GM19438 (cell line): ENCODE results near the gene CTAG1B.
"Not testable (repeated sequence)": the region's sequence is repeated elsewhere in the genome, so short reads cannot be mapped to it uniquely, and the experiment has no call there.

Experiments used
- ATAC-seq: cut with Tn5 transposase; IDR thresholded peaks from one replicate; pipeline ENCODE4 v1.9.1; 2021; ENCODE audit warnings: low read depth; ENCODE audit not compliant: unreplicated experiment

Gene CTAG1B

GRCh38 chrX:154630949-154631348, 11.9 kb upstream of the CTAG1B start:
- ATAC-seq, result not testable (repeated sequence)

GRCh38 chrX:154628960-154629359, 9.9 kb upstream of the CTAG1B start:
- ATAC-seq, result not testable (repeated sequence)

GRCh38 chrX:154620767-154621414, 1.8 kb upstream of the CTAG1B start:
- not testable (repeated sequence) for ATAC-seq

GRCh38 chrX:154613586-154613985, 5.5 kb downstream of the CTAG1B start:
- not testable (repeated sequence) for ATAC-seq

- ATAC-seq, result not testable (repeated sequence)
Measured at GRCh38 chrX:154611146-154611545, 7.9 kb downstream of the CTAG1B start.

- not testable (repeated sequence) for ATAC-seq
Measured at GRCh38 chrX:154608823-154609222, 10.3 kb downstream of the CTAG1B start.

GRCh38 chrX:154607976-154608375, 11.1 kb downstream of the CTAG1B start:
- ATAC-seq, result not testable (repeated sequence)

GRCh38 chrX:154607370-154607769, 11.7 kb downstream of the CTAG1B start:
- ATAC-seq, result no peak

GRCh38 chrX:154605566-154605965, 13.5 kb downstream of the CTAG1B start:
- ATAC-seq, result no peak

GRCh38 chrX:154603438-154604430, 15.3 kb downstream of the CTAG1B start:
- ATAC-seq, result no peak

GRCh38 chrX:154602766-154603437, 16.2 kb downstream of the CTAG1B start:
- ATAC-seq, result no peak

- no peak for ATAC-seq
Measured at GRCh38 chrX:154602226-154602625, 16.9 kb downstream of the CTAG1B start.

- no peak for ATAC-seq
Measured at GRCh38 chrX:154600759-154601374, 18.2 kb downstream of the CTAG1B start.

- ATAC-seq, result no peak
Measured at GRCh38 chrX:154599531-154599930, 19.6 kb downstream of the CTAG1B start.

- ATAC-seq, result no peak
Measured at GRCh38 chrX:154598656-154599055, 20.4 kb downstream of the CTAG1B start.

GRCh38 chrX:154597221-154597620, 21.9 kb downstream of the CTAG1B start:
- no peak for ATAC-seq

GRCh38 chrX:154596290-154596929, 22.7 kb downstream of the CTAG1B start:
- no peak for ATAC-seq

GRCh38 chrX:154595559-154596249, 23.4 kb downstream of the CTAG1B start:
- no peak for ATAC-seq

GRCh38 chrX:154594491-154594890, 24.6 kb downstream of the CTAG1B start:
- ATAC-seq, result no peak
